GM23338 (cell line): Measurements from ENCODE around the gene TSHZ2.

Source experiments
- EZH2 ChIP-seq: fragments of 200-600 bp; sonication (generic); IDR thresholded peaks from one replicate; pipeline ENCODE4 v1.8.0; 2017; ENCODE audit warnings: antibody characterized with exemption, mild to moderate bottlenecking, low read depth; ENCODE audit not compliant: unreplicated experiment
- JUNB ChIP-seq: IDR thresholded peaks from one replicate; pipeline ENCODE4 v1.6.1; 2016; ENCODE audit warnings: antibody characterized with exemption; ENCODE audit not compliant: unreplicated experiment
- POLR2AphosphoS5 ChIP-seq: IDR thresholded peaks from 2 replicates; pipeline ENCODE4 v1.6.1; 2016; ENCODE audit warnings: antibody characterized with exemption, low read depth
- ZNF114 ChIP-seq: fragments of 250-450 bp; sonication (Bioruptor Pico); IDR thresholded peaks from 2 replicates; pipeline ENCODE4 v1.5.0; 2020; ENCODE audit warnings: mild to moderate bottlenecking, moderate library complexity
- TF ChIP-seq, protein P1 (sequence below), 2 experiments: fragments of 200-600 bp in 1 of 2; sonication (generic) in 1 of 2; conservative IDR thresholded peaks; 2 replicates each; pipeline versions ENCODE4 v1.5.1 to v1.6.1; 2016 to 2017; ENCODE audit warnings: antibody characterized with exemption in 2 of 2, low read depth in 2 of 2, mild to moderate bottlenecking in 2 of 2, moderate library complexity in 1 of 2

DNA sequence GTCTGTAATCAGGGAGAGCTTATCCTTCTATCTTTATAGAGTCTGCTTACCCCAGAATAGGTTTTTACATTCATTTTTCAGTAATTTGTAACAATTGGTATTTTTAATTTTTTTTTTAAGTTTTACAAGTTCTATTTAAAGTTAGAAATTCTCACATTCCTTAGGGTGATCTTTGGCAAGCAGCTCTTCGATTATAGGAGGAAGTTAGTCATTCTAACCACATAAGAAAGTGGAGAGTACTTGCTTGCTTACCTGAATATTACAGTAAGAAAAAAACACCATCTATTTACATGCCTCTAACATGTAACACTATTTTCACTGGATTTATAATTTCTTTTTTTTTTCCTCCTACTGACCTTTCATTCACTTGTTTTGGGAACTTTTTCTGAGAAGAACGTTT lies 6.7 kb downstream of the TSHZ2 start:
- no peak for TF ChIP-seq ZNF114 (CRISPR knock-in tag)
- TF ChIP-seq, protein P1, sequence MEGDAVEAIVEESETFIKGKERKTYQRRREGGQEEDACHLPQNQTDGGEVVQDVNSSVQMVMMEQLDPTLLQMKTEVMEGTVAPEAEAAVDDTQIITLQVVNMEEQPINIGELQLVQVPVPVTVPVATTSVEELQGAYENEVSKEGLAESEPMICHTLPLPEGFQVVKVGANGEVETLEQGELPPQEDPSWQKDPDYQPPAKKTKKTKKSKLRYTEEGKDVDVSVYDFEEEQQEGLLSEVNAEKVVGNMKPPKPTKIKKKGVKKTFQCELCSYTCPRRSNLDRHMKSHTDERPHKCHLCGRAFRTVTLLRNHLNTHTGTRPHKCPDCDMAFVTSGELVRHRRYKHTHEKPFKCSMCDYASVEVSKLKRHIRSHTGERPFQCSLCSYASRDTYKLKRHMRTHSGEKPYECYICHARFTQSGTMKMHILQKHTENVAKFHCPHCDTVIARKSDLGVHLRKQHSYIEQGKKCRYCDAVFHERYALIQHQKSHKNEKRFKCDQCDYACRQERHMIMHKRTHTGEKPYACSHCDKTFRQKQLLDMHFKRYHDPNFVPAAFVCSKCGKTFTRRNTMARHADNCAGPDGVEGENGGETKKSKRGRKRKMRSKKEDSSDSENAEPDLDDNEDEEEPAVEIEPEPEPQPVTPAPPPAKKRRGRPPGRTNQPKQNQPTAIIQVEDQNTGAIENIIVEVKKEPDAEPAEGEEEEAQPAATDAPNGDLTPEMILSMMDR (conservative IDR thresholded peaks at IDR 0.05; ENCODE audit: low read depth in 2 of 2), result no peak
- TF ChIP-seq EZH2, result no peak
- no peak for TF ChIP-seq POLR2AphosphoS5
- no peak for TF ChIP-seq JUNB
